Fibroblast of lung (primary cell): ENCODE data around the gene ETV6.

Experiments used
- EZH2 ChIP-seq: IDR thresholded peaks from 2 replicates; pipeline ENCODE4 v1.5.1; 2012; ENCODE audit warnings: low read length, control low read depth, mild to moderate bottlenecking; ENCODE audit errors: missing control alignments
- TF ChIP-seq, protein P1 (sequence below), 2 donors: IDR thresholded peaks in 1 of 2; conservative IDR thresholded peaks in 1 of 2; 1 replicate in 1 of 2; 2 replicates in 1 of 2; pipeline ENCODE4 v1.5.1; 2011 to 2012; ENCODE audit warnings: low read length in 2 of 2, control low read depth in 1 of 2, inconsistent platforms in 1 of 2, low read depth in 1 of 2, mild to moderate bottlenecking in 1 of 2

DNA sequence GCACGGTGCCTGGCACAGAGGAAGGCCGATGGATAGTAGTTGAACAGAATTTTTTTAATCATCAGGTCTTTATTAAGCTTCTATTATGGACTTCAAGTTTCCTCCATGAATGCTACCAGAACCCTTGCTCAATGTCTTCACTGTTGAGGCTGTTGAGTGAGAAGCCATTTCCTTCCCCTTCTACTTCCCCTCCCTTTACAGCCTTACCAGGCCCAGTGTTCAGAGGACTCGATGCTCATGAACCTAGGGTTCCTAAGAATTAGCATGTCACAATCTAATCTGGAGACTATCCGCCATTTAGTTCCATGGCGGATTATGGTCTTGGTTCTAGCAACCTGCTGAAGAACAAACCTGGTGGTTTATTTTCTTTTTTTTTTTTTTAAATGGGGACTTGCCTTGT is 17.7 kb downstream of the ETV6 start:
- TF ChIP-seq, protein P1, sequence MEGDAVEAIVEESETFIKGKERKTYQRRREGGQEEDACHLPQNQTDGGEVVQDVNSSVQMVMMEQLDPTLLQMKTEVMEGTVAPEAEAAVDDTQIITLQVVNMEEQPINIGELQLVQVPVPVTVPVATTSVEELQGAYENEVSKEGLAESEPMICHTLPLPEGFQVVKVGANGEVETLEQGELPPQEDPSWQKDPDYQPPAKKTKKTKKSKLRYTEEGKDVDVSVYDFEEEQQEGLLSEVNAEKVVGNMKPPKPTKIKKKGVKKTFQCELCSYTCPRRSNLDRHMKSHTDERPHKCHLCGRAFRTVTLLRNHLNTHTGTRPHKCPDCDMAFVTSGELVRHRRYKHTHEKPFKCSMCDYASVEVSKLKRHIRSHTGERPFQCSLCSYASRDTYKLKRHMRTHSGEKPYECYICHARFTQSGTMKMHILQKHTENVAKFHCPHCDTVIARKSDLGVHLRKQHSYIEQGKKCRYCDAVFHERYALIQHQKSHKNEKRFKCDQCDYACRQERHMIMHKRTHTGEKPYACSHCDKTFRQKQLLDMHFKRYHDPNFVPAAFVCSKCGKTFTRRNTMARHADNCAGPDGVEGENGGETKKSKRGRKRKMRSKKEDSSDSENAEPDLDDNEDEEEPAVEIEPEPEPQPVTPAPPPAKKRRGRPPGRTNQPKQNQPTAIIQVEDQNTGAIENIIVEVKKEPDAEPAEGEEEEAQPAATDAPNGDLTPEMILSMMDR (conservative IDR thresholded peaks at IDR 0.05 in 1 of 2, IDR thresholded peaks at IDR 0.05 in 1 of 2; ENCODE audit: low read depth in 1 of 2, low read length in 2 of 2): no peak
- TF ChIP-seq EZH2: no peak
